ENCODE data around the gene TAP1.

The TAP1 gene

DNA sequence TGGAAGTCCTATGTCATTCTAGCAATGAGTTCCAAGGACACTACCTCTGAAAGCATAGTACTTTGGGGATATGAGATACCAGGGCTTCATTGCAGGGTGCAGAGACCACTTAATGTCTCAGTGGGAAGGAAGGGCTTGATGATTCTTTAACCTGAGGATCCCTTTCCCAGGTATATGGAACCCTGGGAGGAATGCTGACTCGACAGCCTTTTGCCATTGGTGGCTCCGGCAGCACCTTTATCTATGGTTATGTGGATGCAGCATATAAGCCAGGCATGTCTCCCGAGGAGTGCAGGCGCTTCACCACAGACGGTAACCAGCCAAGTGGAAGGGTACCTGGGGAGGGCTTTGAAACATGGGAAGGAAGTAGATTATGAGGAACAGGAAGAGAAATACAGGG lies 4.7 kb upstream of the TAP1 start:
- ATAC-seq, result no peak

DNA sequence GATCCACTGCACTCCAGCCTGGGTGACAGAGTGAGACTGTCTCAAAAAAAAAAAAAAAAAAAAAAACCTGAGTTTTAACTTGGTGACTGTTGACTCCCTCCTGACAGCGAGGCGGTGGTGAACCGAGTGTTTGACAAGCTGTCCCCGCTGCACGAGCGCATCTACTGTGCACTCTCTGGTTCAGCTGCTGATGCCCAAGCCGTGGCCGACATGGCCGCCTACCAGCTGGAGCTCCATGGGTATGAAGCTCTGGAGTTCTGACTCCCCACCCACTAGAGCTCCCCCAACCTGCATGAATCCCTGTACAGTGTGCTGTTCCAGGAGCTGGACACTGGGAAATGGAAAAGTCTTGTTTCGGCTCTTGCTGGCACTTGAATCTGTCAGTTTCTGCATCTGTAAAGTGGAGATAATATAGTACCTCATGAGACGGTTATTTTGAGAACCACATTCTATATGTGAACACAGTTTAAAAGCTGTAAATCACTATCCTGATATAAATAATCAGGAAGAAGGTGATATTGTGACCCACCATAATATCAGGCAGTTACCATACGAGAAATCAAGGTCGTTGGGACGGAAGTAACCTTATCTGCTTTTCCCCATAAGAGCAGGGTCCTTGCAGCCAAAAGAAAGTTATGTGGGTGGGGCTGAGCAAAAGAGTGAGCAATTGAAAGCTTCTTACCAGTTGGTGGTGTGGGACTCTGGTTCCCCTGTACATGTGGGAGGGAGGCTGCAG lies 3.8 kb upstream of the TAP1 start:
- ATAC-seq, result no peak

DNA sequence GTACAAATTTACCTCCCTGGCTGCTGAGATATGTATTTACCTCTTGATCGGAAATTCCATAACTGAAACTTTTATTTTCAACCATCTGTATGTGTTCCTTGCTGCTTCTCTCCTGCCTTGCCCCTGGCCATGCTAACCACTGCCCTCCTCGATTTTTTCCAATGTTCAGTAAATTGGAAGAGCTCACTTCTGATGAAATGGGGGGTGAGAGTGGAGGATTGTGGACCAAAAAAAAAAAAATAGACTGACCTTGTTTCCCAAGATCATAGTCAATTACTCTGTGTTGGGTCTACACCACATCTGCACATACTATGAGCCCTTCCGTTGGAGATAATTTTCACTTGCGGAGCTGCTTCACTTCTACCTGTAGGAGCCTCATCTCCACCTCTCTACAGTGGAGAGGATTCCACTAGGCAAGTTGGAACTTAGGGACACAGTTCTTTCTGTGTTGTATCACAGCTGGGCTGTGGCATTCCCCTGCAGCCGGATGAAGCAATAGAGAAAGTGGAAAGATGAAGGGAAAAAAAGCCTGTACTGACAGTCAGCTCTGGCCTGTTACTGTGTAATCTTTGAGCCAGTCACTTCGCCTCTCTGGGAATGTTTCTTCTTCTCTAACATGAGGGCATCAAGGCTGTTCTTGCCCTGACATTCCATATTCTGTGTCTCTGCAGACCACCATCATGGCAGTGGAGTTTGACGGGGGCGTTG lies 2.1 kb upstream of the TAP1 start:
- ATAC-seq, result no peak

DNA sequence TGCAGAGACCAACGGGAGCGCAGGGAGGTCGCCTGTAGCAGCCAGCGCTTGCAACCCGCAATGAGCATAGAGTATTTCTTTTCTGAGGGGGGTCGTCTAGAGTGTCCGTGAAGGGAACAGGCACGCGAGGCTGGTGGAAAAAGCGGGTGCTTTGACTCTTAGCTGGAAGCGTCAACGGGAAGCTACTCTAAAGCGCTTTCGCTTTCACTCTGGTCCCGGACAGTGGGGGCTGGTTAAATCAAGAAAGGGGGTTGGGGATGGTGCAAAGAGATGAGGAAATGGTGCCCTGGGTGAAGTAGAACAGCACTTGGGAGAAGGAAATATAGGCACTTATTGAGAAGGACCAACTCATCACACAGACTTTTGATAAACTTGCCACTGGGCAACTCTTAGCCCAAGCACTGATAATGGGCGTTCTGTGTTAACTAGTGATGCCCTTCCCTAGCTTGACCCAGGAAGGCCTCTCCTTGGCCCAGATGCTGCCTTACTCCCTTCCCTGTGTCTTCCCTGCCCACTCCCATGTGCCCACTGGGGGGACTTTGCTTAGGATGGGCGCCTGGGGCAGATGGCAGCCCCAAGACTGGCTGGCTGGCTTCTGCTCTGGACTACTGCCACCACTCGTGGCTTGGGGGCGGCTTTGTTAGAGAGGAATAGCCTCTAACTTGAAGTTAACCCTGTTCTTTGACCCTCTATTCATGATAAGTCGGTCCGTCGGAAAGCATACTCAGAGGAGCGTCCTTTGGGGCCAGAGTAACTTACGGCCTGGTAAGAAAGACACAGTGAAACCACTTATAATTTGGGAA lies 1.1 kb upstream of the TAP1 start:
- peak; percentile 31 to 38 for ATAC-seq

DNA sequence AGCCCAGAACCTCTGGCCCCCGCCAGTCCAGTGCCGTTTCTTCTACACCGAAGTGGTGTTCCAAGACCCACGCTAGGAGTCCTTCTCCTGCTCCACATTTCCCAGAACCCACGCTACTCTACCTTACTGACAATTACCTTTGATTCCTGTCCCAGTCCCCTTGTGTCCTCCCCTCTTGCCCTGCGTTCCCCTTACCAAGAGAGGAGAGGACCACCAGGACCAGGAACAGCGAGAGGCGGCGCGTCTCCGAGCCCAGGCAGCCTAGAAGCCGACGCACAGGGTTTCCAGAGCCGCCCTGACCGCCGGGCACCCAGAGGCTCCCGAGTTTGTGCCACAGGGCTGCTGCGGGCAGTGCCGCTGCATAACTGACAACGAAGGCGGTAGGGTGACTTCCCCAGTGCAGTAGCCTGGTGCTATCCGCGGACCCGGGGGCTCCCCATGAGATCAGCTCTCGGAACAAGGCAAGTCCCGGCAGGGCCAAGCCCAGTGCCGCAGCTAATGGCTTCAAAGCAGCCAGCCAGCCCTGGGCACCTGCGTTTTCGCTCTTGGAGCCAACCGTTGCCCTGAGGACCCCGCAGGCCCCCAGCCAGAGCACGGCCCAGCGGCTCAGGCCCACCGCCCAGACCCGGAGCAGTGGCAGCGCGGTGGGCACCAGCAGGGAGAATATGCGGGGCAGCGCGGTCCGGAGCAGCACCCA lies 512 bp downstream of the TAP1 start:
- ATAC-seq, result peak; percentile 25 to 33

DNA sequence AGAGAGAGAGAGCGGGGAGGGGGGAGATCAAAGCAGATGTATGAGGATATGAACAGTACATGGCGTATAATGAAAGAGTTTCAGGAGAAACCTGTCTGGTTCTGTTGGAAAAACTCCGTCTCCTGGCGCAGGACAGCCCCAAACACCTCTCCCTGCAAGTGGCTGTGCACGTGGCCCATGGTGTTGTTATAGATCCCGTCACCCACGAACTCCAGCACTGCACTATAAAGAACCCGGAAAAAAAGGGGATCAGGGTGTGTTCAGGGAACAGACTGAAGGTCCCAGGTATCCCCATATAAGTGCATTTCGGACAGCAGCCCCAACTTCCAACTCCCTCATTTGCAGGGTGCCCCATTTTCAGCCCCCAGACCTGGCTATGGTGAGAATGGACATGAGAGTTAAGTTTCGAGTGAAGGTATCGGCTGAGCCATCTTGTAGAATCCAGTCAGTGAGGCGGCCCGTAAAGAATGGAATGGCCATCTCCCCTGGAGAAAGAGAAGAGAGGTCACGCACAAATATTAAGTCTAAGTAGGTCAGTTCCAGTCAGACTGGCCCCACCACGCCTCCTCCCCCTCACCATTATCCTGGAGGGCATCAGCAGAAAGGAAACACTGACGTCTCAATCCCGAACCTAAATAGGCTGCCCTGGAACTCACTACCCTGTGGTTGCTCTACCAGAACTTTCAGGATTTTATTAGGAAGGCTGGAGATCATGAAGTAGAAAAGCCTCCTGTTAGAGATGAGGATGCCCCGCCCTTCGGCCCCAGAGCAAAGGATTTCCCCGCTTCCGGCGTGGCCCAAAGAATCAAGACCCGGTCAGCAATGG lies 1.3 kb downstream of the TAP1 start:
- ATAC-seq, result no peak

DNA sequence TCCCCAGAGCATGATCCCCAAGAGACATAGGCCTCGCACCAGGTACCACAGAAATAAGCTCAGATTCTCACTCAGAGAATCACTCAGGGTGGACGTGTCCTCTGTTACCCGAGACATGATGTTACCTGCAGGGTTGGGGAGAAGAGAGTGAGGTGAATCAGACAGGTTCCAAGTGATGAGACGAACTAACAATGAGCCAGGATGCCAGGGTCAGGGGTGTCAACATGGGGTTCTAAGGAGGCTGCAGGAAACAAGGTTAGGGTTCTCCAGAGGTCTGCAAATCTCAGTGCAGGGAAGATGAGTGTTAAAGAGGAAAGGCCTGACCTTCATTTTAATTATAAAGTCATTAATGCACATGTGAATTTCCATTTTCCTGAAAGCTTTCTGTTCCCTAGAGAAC lies 2.5 kb downstream of the TAP1 start:
- no peak for ATAC-seq

DNA sequence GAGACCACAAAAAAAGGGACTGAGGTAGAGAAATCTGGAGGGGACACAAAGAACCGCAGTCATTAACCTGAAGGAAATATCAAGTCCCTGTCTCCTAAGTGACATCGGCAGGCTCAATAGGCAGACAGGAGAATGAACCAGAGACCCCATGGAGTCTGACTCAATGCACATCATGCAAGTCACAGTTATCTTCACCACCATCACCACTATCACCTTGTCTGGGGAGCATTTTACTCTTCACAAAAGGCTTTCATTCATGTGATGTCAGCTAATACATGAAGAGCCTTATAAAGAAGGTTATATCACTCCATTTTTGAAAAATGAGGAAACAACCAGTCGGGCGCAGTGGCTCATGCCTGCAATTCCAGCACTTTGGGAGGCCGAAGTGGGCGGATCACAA lies 4.4 kb downstream of the TAP1 start:
- ATAC-seq, result no peak

DNA sequence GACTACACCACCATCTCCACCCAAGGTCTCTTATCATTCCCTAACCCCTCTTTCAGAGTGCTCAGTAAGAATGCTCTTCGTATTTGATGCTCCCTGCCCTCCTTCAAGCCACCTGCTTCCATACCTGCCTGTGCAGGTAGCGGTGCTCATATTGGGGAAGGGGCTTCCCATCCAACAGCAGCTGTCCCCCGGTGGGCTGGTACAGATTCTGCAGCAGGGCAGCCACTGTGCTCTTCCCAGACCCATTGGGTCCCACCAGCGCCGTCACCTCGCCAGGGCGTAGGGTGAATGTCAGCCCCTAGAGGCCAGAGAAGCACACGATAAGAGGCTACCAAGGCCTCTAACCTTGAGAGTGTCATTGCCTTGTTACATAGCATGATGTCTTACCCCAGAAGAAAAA lies 5.7 kb downstream of the TAP1 start:
- ATAC-seq, result no peak

DNA sequence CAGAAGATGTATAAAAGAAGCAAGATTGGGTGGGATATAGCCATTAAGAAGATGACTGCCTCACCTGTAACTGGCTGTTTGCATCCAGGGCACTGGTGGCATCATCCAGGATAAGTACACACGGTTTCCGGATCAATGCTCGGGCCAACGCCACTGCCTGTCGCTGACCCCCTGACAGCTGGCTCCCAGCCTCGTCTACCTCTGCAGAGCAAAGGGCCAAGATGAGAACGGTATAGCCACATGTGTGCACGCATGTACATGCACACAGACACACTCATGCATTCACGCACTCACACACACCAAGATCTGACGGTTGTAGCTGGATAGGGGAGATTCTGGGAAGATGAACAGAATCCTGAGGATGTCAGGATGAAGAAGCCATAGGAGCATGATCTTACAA lies 6.5 kb downstream of the TAP1 start:
- ATAC-seq, result no peak

DNA sequence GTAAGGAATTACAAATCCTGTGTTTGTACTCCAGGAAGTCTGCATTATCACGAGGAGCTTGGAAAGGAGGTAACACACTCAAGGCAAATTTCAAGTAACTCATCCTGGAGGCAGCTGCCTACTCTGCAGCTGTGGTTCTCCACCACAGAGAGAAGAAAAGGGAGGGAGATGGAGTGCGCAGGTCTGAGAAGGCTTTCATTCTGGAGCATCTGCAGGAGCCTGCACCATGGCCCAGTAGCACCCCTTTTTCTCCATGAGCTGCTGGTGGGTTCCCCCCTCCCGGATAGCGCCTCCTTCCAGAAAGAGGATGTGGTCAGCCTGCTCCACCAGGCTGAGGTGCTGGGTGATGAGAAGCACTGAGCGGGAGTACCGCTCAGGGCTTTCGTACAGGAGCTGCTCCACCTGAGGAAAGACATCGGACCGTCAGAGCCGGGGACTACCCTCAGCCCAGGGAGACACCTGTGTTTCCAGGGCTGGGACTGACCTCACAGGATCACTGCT lies 8.1 kb downstream of the TAP1 start:
- no peak for ATAC-seq

DNA sequence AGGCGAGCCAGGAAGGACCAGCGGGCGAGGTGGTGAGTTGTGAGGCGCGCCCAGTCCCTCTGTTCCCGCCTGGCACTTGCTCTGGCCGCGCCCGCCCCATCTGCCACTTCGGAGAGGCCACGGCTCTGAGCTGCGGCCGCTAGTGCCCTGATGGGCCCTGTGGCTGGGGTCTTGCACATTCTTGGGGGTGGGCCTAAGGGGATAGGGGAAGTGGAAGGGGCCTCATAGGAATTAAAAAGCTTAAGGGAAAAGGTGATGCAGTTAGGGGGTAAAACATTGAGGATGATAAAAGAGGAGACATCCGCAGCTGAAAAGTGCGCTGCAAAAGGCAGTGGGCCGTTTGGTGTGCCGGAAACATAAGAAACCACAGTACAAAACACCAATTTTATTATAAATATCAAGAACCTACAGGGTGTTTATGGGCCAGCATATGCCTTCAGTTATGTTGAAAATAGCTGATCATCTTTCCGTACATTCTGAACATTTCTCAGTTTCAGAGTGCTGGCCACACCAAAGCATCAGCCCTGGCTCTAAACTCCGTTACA lies 8.6 kb downstream of the TAP1 start:
- no peak for ATAC-seq

DNA sequence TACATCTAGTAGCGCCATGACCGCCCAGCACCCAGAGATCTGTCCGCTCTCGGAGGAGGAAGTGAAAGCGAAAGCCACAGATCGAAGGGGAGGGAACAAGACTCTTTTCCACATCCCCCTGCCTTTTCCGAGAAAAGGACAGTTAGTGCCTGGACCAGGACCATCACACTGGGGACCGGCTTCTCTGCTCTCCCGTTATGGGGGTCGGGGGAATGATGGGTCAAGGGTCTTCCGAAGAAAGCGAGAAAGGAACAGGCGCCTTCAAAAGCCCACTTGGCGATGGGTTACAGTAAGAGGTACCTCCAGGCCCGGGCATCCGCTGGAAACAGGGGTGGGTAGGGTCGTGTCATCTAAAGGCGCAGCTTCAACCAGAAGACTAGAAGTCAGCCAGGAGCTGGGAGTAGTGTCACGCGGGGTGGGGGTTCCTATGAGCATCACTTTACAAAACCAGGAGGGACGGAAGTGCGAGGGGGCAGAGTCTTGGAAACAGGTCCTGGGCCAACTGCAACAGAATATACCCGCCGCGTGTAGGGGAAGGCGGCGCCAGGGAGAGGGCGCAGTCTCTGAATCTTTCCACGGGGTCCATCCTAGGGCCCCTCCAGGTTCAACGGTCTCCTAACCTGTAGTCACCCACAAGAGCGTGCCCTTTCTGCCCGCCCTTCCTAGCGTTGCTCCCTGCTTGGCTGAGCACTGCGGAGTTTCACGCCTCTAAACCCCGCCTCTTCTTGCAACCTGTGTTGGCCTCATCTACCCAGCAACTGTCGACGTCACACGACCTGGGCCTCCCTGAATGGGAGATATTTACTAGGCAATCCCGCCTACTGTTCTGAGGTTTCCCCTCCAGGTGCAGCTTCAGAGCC lies 9.3 kb downstream of the TAP1 start, which contains the start of gene PSMB8:
Gene PSMB8, minus strand, starts transcription at position 69 of the 860 bp plus-strand sequence. Its CDS starts 51 bp downstream, at position 18.
- ATAC-seq, result peak; percentile 84

DNA sequence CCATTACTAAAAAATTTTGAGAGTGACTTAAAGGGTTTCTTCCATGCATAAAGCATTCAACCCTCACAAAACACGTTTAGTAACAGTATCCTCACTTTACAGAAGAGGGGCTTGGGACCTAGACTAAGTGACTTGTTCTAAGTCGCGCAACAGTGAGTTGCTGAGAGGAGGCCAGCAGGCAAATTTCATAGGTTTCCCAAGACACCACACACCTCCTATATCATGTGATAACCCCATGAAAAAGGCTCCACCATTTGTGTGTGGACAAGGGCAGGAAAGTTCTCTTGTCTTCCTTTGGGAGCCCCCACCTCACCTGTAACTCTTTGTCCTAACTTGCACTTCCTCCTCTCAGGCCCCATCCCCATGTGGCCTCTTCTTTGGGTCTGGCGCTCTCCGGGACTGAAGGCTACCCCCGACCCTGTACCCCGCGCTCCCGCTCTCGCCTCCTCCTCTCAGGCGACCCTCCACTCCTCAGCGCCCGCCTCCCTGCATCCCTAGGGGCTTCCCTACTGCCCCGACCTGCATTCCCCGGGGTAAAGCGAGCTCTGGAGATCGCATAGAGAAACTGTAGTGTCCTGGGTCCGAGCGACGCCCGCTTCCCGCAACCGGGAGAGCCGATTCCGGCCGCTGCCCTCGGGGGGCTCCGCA lies 10.0 kb downstream of the TAP1 start:
- no peak for ATAC-seq

DNA sequence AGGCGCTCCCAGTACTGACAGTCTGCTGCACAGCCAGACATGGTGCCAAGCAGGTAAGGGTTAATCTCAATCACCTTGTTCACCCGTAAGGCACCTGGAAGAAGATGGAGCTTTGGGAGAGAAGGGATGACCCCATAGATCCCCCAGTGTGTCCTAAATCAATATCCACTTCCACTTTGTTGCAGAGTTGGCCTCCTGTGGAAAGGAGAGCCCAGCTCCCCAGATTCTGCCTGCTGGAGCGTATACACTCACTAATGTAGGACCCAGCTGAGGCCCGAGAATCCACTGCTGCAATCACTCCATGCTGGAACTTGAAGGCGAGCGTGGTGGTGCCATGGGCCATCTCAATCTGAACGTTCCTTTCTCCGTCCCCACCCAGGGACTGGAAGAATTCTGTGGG lies 10.8 kb downstream of the TAP1 start:
- ATAC-seq, result no peak

DNA sequence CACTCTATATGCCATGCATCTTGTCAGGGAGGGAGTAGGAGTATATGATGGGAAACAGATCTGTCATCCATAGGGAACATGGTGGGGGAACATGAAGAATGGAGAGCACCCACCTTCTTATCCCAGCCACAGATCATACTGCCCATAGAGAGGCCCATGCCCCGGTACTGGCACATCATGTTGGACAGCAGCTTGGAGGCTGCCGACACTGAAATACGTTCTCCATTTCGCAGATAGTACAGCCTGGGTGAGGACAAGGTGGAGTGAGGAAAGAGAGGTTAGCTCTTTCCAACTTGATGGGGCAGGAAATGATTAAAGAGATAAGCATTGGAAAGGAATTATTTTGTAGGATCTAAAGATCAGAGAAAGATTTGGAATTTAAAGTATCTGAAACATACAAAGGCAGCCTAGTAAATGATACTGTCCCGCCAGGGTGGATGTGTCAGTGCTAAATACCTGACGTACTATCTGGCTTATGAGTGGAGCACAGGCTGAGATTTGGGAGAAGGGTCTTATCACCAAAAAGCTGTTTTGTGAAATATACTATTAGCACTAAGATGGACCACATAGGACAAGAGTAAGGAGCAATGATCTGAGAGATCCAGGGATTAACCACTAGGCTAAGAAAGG lies 11.4 kb downstream of the TAP1 start:
- ATAC-seq, result no peak

DNA sequence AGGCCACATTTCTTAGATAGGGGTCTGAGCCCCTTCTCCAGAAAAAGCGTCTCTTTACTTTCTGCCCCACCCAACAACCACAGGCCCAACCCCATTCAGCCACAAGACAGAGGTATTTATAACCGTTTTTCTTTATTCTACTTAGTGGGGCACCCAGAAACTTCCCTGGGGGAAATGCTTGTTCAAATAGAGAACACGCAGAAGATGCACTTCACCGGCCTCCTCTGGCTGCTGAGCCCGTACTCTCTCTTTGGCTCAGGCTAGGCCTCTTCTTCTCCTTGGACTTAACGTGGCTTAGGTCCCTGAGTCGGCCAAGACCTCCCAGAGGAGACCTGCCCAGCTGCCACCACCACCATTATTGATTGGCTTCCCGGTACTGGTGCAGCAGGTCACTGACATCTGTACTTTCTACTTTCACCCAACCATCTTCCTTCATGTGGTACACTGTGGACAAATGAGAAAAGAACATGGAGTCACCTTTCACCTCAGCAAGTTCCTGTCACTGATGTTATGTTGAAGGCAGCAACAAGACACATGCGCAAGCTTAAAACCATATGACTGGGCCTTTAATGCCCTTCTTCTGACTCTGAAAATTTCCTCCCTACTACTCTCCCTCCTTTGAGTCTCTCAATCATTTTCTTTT lies 12.8 kb downstream of the TAP1 start:
- no peak for ATAC-seq

DNA sequence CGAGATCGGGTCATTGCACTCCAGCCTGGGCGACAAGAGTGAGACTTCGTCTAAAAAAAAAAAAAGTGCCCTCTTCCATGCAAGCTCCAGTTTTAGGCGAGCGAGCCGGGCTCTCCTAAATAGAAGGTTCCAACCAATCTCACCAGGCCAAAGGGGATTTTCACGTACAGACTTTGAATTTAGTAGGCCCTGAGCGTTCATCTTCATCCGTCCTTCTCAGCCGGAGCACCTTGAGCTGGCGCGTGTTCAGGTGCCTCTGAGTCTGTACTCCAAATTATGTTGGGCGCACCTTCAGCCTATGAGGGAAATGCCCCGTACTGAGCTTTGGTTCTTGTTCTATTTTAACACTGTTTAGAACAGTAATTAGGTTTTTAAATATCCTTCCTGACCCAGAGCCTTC lies 14.1 kb downstream of the TAP1 start:
- ATAC-seq, result no peak
